ENCODE data around the gene GALNT6. TPM values are rescaled to one million over a fixed set of nuclear protein-coding genes. Genes with fewer than 3 reads are reported as not detected.

The GALNT6 gene
- polyA plus RNA-seq, 2 of the 4 experiments (the other 2 are of a cell fraction), result 3.6 to 4.3 TPM

- FAIRE-seq, result no peak
- no peak for DNase-seq (ENCODE audit: low read depth in 1 of 2, low spot score in 1 of 2)
- Histone ChIP-seq H3K9me3 (no peaks in the 10 kb centered on the region), H3K4me3 (no peak overlapping the region), H3K27ac (no peak overlapping the region), H3K4me2 (no peak overlapping the region), H3K4me1 (peaks cover 3% of the 10 kb centered on the region; the same call in 1 of the 3 replicates)
- ATAC-seq, result no peak
- ChIA-PET POLR2A (interaction anchor here (0.6 kb wide), 1 partner anchor 10 kb away, joined by 3 read pairs; no protein-coding TSS in a partner anchor), CTCF (interaction anchor here (1.0 kb wide), 1 partner anchor 119 kb away, joined by 3 read pairs; no protein-coding TSS in a partner anchor)
- WGBS (ENCODE audit: missing lambda C conversion rate), result 54% methylated on average over 5 of the region's 5 CpGs
- TF ChIP-seq KDM5A (IDR thresholded peaks at IDR 0.05) (no peak), RNF2 (IDR thresholded peaks at IDR 0.05; ENCODE audit: borderline replicate concordance, low read depth) (no peak), MAX (IDR thresholded peaks at IDR 0.05) (no peak), RARB (CRISPR knock-in tag; IDR thresholded peaks at IDR 0.05) (no peak), CBX2 (IDR thresholded peaks at IDR 0.05; ENCODE audit: borderline replicate concordance, low read depth) (no peak), CHD2 (IDR thresholded peaks at IDR 0.05; ENCODE audit: low read length, partially characterized antibody) (no peak), BCL3 (IDR thresholded peaks at IDR 0.05) (no peak), KDM1A (IDR thresholded peaks at IDR 0.05; ENCODE audit: low read depth) (no peak), MAZ (IDR thresholded peaks at IDR 0.05; ENCODE audit: borderline replicate concordance, low read depth, low read length) (no peak), SMC3 (IDR thresholded peaks at IDR 0.05) (no peak), HDAC2 (IDR thresholded peaks at IDR 0.05) (no peak)
- TF ChIP-seq, protein P1, sequence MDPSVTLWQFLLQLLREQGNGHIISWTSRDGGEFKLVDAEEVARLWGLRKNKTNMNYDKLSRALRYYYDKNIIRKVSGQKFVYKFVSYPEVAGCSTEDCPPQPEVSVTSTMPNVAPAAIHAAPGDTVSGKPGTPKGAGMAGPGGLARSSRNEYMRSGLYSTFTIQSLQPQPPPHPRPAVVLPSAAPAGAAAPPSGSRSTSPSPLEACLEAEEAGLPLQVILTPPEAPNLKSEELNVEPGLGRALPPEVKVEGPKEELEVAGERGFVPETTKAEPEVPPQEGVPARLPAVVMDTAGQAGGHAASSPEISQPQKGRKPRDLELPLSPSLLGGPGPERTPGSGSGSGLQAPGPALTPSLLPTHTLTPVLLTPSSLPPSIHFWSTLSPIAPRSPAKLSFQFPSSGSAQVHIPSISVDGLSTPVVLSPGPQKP (IDR thresholded peaks at IDR 0.05; ENCODE audit: low read depth, low read length), result no peak
- TF ChIP-seq, protein P2, sequence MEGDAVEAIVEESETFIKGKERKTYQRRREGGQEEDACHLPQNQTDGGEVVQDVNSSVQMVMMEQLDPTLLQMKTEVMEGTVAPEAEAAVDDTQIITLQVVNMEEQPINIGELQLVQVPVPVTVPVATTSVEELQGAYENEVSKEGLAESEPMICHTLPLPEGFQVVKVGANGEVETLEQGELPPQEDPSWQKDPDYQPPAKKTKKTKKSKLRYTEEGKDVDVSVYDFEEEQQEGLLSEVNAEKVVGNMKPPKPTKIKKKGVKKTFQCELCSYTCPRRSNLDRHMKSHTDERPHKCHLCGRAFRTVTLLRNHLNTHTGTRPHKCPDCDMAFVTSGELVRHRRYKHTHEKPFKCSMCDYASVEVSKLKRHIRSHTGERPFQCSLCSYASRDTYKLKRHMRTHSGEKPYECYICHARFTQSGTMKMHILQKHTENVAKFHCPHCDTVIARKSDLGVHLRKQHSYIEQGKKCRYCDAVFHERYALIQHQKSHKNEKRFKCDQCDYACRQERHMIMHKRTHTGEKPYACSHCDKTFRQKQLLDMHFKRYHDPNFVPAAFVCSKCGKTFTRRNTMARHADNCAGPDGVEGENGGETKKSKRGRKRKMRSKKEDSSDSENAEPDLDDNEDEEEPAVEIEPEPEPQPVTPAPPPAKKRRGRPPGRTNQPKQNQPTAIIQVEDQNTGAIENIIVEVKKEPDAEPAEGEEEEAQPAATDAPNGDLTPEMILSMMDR (IDR thresholded peaks at IDR 0.05), result no peak
- TF ChIP-seq, protein P3, sequence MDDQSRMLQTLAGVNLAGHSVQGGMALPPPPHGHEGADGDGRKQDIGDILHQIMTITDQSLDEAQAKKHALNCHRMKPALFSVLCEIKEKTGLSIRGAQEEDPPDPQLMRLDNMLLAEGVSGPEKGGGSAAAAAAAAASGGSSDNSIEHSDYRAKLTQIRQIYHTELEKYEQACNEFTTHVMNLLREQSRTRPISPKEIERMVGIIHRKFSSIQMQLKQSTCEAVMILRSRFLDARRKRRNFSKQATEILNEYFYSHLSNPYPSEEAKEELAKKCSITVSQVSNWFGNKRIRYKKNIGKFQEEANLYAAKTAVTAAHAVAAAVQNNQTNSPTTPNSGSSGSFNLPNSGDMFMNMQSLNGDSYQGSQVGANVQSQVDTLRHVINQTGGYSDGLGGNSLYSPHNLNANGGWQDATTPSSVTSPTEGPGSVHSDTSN (IDR thresholded peaks at IDR 0.05), result no peak
Measured at GRCh38 chr12:51381226-51382079, 9.8 kb downstream of the GALNT6 start.

- no peak for DNase-seq (ENCODE audit: low read depth in 1 of 2, low spot score in 1 of 2)
- FAIRE-seq, result no peak
- H3K27ac ChIP-seq, result no peak overlapping the region
- H3K4me3 ChIP-seq, result no peak overlapping the region
- peaks cover 3% of the 10 kb centered on the region; the same call in 1 of the 3 replicates for H3K4me1 ChIP-seq
- ChIA-PET POLR2A (no interaction called here), CTCF (no interaction called here)
- WGBS (ENCODE audit: missing lambda C conversion rate), result 79% methylated on average over 11 of the region's 11 CpGs
- H3K9me3 ChIP-seq, result no peaks in the 10 kb centered on the region
- TF ChIP-seq CBX2 (IDR thresholded peaks at IDR 0.05; ENCODE audit: borderline replicate concordance, low read depth) (no peak), ZSCAN20 (CRISPR knock-in tag; IDR thresholded peaks at IDR 0.05) (no peak), RARB (CRISPR knock-in tag; IDR thresholded peaks at IDR 0.05) (no peak)
- TF ChIP-seq, protein P4, sequence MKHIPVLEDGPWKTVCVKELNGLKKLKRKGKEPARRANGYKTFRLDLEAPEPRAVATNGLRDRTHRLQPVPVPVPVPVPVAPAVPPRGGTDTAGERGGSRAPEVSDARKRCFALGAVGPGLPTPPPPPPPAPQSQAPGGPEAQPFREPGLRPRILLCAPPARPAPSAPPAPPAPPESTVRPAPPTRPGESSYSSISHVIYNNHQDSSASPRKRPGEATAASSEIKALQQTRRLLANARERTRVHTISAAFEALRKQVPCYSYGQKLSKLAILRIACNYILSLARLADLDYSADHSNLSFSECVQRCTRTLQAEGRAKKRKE (CRISPR knock-in tag; IDR thresholded peaks at IDR 0.05; ENCODE audit: low read depth), result no peak
- H3K4me2 ChIP-seq, result no peak overlapping the region
- ATAC-seq, result no peak
Measured at GRCh38 chr12:51379571-51379970, 11.6 kb downstream of the GALNT6 start.
